NCI-H446 (cell line): Measurements from ENCODE around the gene SURF2.

Experiments used
- DNase-seq, 2 experiments: peaks; one replicate each; lab custom pipeline; 2025; lab: John Stamatoyannopoulos, UW

SURF2 gene

DNA sequence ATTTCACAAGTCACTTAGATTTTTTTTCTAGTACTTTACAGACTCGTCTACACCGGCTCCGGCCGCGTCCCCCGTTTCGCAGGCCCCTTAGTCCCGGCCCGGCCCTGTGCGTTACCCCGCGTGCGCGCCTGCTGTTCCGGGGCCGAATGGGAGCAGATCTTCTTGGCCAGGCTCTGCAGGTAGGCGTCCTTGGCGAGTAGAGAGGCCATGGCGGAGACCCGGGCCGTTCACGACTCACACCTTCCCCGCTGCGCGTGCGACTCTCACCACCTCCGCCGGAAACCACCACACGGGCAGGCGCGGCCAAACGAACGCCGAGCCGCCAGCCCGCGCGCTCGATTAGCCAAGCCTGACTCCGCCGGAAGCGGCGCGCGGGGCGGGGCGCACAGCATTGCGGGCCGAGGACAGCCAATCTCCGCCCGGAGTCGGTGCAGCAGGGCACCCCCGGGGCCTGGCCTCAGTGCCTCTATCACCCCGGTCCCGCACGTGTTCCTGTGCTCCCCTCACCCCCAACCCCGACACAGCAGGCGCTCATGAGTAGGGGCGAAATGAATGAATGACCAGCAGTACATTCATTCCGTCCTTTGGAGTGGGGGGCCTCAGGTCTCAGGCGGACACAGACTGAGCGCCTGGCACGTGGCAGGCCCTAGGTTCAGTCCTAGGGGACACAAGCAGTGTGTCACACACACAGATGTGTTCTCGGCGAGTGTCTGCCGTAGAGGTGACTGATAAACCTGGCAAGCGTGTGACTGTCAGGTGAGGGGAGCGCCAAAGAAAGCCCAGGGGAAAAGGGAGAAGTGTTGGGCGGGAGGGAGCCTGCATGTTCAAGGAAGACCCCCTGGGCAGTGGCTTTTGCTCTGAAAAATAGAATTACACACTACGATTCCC, 20.2 kb upstream of the SURF2 start, which contains the start of gene SURF6:
SURF6 (minus strand) TSS at position 265 of the 888 bp plus-strand sequence; CDS start at position 209, 56 bp downstream.
- peak; percentile 58 to 86 for DNase-seq

DNA sequence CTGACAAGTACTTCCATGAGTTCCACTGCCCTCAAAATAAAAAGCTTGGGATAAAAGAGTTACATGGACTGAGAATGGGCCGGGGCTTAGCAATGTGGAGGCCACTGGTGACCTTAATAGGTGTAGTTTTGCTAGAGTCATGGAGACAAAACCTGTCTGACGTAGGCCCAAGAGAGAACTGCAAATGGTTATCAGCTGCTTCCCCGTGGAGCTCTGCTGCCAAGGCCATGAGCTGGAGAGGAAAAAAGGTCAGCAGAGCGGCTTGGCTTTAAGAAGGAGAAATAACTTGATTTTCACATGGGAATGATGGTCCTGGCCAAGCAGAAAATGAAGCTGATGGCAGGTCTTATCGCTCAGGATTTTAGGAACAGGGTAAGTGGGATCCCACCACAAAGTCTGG, 16.7 kb upstream of the SURF2 start:
- DNase-seq: no peak

DNA sequence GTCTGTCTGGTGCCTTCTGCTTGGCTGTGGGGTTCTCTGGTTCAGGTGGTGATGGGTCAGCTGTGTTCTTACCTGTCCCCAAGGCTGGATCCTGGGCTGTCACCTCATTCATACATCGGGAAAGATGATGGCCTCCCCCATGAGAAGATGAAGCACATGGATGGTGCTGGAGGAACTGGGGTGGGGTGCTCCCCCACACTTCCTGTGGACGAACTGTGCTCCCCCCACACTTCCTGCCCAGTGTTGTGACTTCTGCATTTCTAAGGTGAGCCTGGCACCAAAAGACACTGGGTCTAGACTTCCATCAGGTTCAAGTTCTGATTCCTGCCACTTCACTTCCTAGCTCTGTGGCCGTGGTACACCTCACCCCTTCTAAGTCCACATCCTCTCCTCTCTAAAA, 16.1 kb upstream of the SURF2 start:
- DNase-seq: no peak

DNA sequence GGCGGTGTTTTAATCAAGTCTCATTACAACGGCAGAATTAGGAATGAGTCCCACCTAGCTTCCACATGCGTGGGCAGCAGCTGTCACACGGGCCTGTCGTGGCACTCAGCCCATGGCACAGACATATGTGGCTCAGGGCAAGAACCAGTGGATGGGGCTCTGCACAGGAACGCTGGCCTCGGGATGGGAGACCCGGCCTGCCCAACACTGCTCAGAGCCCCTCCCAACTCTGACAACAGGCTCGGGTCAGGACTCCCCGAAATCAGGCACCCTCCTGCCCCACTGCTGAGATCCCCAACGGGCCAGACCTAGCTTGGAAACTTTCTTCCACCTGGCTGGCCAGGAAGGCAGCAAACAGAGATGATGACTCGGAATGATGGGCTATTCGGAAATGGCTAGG, 15.4 kb upstream of the SURF2 start:
- no peak for DNase-seq

- DNase-seq: no peak
These were observed 14.8 kb upstream of the SURF2 start for GRCh38 chr9:133341369-133342068.

- DNase-seq: no peak
These were observed 14.3 kb upstream of the SURF2 start for GRCh38 chr9:133342069-133342406.

- DNase-seq: no peak
These were observed 13.8 kb upstream of the SURF2 start for GRCh38 chr9:133342570-133342969.

DNA sequence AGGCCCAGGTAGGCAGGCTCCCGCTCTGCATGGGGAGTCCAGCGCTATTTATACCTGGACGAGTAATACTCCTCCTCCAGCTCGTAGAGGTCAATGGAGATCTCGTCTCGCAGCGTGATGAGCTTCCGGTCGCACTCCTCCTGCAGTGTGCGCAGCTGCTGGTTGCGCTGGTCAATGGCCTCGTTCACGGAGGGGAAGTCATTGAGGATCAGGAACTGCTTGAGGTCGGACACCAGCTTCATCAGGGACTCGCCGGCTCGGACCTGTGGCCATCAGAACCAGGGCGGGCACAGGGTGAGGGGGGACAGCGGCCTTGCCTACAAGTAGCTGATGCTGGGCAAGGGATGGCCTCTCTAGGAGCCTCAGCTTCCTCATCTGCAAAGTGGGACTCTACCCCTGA, 12.3 kb upstream of the SURF2 start:
- no peak for DNase-seq

DNA sequence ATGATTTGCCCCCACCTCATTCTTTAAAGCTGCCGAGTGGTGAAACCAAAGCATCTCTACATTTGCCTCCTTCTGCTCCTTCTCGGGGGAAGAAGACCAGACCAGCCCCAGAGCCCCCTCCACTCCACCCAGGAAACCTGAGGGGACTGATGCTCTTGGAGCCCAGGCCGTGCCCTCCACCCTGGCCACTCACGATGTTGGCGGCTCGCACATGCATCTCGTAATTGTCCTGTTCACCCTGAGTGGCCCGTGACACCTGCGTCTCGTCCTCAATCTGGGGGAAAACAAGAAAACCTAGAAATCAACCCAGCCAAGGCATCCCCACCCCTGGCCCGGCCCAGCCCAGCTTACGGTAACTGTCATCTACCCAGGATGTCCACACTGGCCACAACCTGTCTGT, 11.4 kb upstream of the SURF2 start:
- no peak for DNase-seq

DNA sequence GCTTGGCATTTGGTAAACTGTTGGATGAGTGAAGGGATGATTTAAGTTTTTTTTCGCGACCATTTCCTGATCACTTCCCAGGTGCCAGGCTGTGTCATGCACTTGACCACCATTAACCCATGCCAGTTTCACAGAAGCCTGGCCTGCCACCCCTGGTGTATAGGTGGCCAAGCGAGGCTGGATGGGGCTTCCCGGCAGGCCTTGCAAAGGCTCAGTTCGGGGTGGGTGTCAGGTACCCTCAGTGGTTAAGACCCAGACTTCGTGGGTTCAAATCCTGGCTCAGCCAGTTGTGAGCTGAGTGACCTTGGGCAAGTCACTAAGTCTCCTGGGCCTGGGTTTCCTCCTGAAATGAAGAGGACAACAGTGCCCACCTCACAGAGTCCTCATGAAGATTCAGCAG, 10.8 kb upstream of the SURF2 start:
- DNase-seq: no peak

DNA sequence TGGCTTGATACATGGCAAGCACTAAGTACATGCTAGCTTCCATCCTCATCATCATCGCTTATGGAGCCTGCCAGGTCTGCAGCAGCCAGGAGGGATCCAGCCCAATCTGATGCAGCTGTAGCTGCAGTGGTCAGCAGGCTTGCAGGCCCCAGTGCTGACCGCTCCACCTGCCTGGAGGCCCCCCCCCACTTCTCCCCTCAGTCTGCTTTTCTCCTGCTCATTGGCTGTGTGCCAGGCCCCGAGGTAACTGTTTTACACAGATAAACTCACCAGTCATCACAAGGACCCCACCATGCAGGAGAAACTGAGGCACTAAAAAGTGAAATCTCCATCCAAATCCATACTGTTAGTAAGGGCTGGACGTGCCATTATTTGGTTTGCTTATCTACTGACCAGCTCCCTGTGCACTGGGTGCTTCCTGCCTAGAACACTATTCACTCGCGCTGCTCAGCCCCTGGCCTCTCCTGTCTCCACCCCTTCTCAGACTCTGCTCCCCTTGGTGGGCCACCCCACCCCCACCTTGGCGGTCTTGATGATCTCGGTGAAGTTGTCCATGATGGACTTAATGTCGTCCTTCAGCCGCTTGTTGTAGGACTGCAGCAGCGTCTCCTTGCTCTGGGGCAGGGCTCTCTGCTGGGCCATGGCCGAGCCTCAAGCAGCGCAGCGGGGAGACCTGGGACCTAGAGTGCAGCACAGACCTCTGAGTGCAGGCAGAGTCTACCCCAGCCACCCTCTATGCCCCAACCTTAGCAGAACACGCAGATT, 10.1 kb upstream of the SURF2 start:
- DNase-seq: no peak

DNA sequence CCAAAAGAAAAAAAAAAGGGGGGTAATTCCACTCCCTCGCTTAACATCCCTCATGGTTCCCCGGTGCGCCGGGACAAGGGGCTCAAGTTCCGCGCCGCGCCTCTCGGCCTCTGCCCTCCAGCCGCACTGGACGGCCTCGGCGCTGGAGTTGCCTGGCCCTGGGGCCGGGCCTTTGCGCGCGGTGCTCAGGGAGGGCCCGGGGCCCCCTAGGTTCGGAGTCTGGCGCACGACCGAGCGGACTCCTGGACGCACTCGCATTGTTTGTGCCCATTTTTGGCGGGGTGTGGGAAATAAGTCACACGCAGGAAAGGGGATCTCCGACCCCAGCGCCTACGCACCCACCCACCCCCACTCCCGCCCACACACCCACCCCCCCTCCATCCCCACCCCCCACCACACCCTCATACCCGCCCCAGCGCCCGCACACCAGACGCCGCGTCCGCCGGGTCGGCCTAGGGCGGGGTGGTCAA, 8.8 kb upstream of the SURF2 start:
- DNase-seq: no peak

DNA sequence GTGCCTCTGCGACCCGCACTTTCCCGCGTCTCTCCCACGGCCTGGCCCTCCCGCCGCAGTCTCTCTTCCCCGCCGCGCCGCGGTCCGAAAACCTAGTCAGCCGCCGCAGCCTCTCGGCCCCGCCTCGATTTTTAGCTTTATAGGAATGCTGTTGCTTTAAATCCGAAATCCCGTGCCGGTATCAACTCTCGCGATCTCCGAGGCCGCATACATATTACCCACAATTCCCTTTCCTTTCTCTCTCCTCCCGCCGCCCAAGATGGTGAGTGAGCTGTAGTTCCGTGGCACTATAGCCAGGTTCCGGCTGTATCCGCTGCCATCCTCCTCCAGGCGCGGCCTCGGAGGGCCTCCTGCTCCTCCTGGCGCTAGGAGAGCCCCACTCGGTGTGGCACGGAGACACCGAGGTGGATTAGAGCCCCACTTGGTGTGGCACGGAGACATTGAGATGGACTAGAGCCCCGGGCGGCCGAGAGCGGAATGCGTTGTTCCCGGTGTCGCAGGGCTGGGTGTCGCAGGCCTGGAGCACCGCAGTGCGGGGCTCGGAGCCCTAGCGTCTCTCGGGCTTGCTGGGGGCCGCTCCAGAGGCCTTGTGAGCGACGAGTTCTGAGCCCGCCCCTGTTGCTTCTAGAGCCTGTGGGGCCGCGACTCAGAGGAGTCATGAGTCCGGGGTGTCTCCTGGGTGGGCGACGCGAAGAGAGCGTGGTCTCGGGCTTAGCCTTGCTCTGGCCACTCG, 8.2 kb upstream of the SURF2 start, which contains the start of the genes MED22 and RPL7A:
MED22 (minus strand) TSS at position 147 of the 733 bp plus-strand sequence. CDS start 1,469 bp downstream, outside the sequence.
RPL7A (plus strand) TSS at position 234 of the 733 bp plus-strand sequence; CDS start at position 260, 26 bp downstream.
- peak; percentile 78 to 88 for DNase-seq

- no peak for DNase-seq
These were observed 7.4 kb upstream of the SURF2 start for GRCh38 chr9:133348718-133349573.

DNA sequence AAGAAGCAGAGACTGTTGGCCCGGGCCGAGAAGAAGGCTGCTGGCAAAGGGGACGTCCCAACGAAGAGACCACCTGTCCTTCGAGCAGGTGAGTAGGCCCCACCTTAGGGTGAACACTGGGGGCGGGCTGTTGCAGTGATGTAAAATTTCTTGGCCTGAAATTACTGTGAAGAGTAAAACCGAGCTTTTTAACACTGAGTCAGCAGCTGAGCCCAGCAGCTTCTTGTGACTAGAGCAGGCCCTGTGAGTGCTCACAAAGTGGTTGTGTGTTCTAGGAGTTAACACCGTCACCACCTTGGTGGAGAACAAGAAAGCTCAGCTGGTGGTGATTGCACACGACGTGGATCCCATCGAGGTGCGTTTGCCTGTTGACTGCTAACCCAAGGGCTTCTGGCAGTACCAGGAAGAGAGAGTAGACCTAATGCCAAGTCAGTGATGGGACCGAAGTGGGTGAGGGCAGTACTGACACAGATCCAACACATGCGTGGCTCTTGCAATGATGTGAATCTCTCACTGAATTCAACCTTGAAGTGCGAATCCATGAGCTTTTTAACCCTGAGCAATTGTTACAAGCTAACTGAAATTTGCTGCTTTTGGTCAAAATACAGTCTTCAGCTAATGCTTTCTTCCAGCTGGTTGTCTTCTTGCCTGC, 6.3 kb upstream of the SURF2 start:
- DNase-seq: no peak

DNA sequence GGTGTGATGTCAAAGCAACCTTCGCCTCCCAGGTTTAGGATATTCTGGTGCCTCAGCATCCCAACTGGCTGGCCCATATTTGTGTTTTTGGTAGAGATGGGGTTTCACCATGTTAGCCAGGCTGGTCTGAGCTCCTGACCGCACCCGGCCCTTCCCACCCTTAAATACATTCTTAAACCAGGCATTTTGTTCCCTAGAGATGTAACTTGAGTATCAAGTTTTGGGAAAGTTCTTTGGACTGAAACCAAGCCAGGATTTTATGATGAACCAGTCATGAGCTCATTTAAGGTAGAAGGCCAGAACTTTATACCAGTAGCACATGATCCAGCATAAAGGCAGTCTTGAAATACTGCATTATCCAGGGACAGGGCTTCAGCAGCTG, 4.8 kb upstream of the SURF2 start:
- DNase-seq: no peak

GRCh38 chr9:133351908-133352634, 4.3 kb upstream of the SURF2 start:
- no peak for DNase-seq

- DNase-seq: no peak
These were observed 3.6 kb upstream of the SURF2 start for GRCh38 chr9:133352635-133353340.

DNA sequence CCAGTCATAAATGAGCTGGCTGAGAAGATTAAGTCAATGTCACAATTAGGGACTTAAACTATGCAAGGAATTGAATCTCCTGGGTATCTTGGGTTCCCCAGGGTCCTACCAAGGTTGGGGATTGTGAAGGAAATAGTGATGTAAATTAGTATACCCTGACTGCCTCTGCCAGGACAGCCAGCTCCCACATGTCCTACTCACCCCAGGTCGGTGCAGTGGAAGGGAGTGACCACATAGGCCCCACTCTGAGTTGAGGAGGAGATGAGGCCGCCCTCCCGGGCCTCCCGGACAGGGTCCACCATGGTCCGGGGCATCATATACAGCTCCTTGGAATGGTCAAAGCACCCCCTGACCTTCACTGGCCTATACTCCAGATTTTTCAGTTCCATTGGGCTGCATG, 2.8 kb upstream of the SURF2 start:
- DNase-seq: no peak
